Upper lobe of left lung (tissue), 6 donors: Measurements from ENCODE around the gene TSPYL1. TPM values are rescaled to one million over a fixed set of nuclear protein-coding genes. Genes with fewer than 3 reads are reported as not detected.

Source experiments
- ATAC-seq, 2 donors: fragments of 200-7000 bp; cut with Tn5 transposase; one replicate each; pipeline ENCODE4 v1.9.1; 2022; ENCODE audit warnings: mild to moderate bottlenecking in 2 of 2, moderate library complexity in 2 of 2; ENCODE audit not compliant: low FRiP score in 2 of 2
- DNase-seq, 2 donors: peaks; one replicate each; pipeline ENCODE4 v3.0.0-alpha.2; 2019 to 2020
- H3K27ac ChIP-seq, 4 donors: fragments of 200-600 bp; sonication (generic); one replicate each; pipeline ENCODE4 v1.5.1; 2016 to 2019
- H3K27me3 ChIP-seq, 4 donors: fragments of 200-600 bp; sonication (generic); one replicate each; pipeline ENCODE4 v1.5.1; 2017 to 2019
- H3K36me3 ChIP-seq, 4 donors: fragments of 200-600 bp; sonication (generic); one replicate each; pipeline ENCODE4 v1.5.1; 2016 to 2019
- H3K4me1 ChIP-seq, 4 donors: fragments of 200-600 bp; sonication (generic); one replicate each; pipeline ENCODE4 v1.5.1; 2018 to 2019
- H3K4me3 ChIP-seq, 4 donors: fragments of 200-600 bp; sonication (generic); one replicate each; pipeline ENCODE4 v1.5.1; 2017 to 2019; ENCODE audit warnings: mild to moderate bottlenecking in 2 of 4, moderate library complexity in 1 of 4
- H3K9me3 ChIP-seq, 4 donors: fragments of 200-600 bp; sonication (generic); one replicate each; pipeline ENCODE4 v1.5.1; 2018 to 2019
- CTCF ChIP-seq, 6 experiments: fragments of 450-650 bp in 4 of 6; fragments of 200-600 bp in 2 of 6; sonication (generic) in 2 of 6; IDR thresholded peaks; one replicate each; pipeline ENCODE4 v1.5.1; 2016 to 2019; ENCODE audit warnings: antibody characterized with exemption in 6 of 6
- EP300 ChIP-seq, 4 donors: sonication (generic); formaldehyde crosslinking; IDR thresholded peaks; one replicate each; pipeline ENCODE4 v1.5.1; 2017; ENCODE audit warnings: antibody characterized with exemption in 4 of 4, control low read depth in 2 of 4
- POLR2A ChIP-seq, 4 donors: fragments of 450-650 bp; IDR thresholded peaks; one replicate each; pipeline ENCODE4 v1.5.1; 2016 to 2017; ENCODE audit warnings: antibody characterized with exemption in 4 of 4, mild to moderate bottlenecking in 2 of 4
- POLR2AphosphoS5 ChIP-seq, 2 donors: sonication (generic); formaldehyde crosslinking; IDR thresholded peaks; one replicate each; pipeline ENCODE4 v1.5.1; 2017; ENCODE audit warnings: antibody characterized with exemption in 2 of 2
- whole genome bisulfite sequencing, 2 donors: methylation state at CpG; one replicate each; pipeline ENCODE4 v1.1.5; 2017 to 2018; 5-methylcytosine and 5-hydroxymethylcytosine counted together
- total RNA-seq, 6 donors: library from RNA; depleted of rRNA in 4 of 6; stranded (reverse); fragments of >200 nt in 4 of 6; gene quantifications; one replicate each; pipeline versions ENCODE4 v1.1.0 to v1.2.1, GENCODE V29; 2016 to 2021
- donor health status: DM: no; HTN: no; CAD: no; lungs with moderate emphysema.
- donor health status: DM: no; HTN: yes; CAD: no; lungs with severe emphysema.

Gene TSPYL1
- total RNA-seq, 6 donors from 2014 or later: 33.5 to 83.6 (median 64.9) TPM

GRCh38 chr6:116266803-116267202 lies 12.9 kb downstream of the TSPYL1 start:
- no peaks in the 10 kb centered on the region for H3K4me1 ChIP-seq
- no peak overlapping the region for H3K27ac ChIP-seq
- no peak for TF ChIP-seq EP300 (IDR thresholded peaks at IDR 0.05)
- TF ChIP-seq POLR2A (IDR thresholded peaks at IDR 0.05): no peak
- no peak for TF ChIP-seq CTCF (IDR thresholded peaks at IDR 0.05)
- no peak for TF ChIP-seq POLR2AphosphoS5 (IDR thresholded peaks at IDR 0.05)
- H3K36me3 ChIP-seq: no peaks in the 10 kb centered on the region
- no peaks in the 10 kb centered on the region for H3K27me3 ChIP-seq
- no peak overlapping the region for H3K4me3 ChIP-seq
- no peak for DNase-seq
- H3K9me3 ChIP-seq: no peaks in the 10 kb centered on the region
- ATAC-seq: no peak

- TF ChIP-seq EP300 (IDR thresholded peaks at IDR 0.05): no peak
- TF ChIP-seq POLR2A (IDR thresholded peaks at IDR 0.05): no peak
- no peak for TF ChIP-seq POLR2AphosphoS5 (IDR thresholded peaks at IDR 0.05)
- TF ChIP-seq CTCF (IDR thresholded peaks at IDR 0.05): no peak
- no peaks in the 10 kb centered on the region for H3K36me3 ChIP-seq
- H3K27me3 ChIP-seq: no peaks in the 10 kb centered on the region
- no peak overlapping the region for H3K27ac ChIP-seq
- no peaks in the 10 kb centered on the region for H3K4me1 ChIP-seq
- no peaks in the 10 kb centered on the region for H3K9me3 ChIP-seq
- DNase-seq: peak in 1 of 2 donors; percentile 31
- H3K4me3 ChIP-seq: no peak overlapping the region
- ATAC-seq: peak in 1 of 2 donors; percentile 29
- WGBS, 2 donors: 88 to 96% methylated on average over 4 of the region's 4 CpGs
Observed at GRCh38 chr6:116265041-116265829, 14.5 kb downstream of the TSPYL1 start.

GRCh38 chr6:116263353-116263752 lies 16.4 kb downstream of the TSPYL1 start:
- TF ChIP-seq EP300 (IDR thresholded peaks at IDR 0.05) (no peak), CTCF (IDR thresholded peaks at IDR 0.05) (no peak), POLR2A (IDR thresholded peaks at IDR 0.05) (no peak), POLR2AphosphoS5 (IDR thresholded peaks at IDR 0.05) (no peak)
- no peak overlapping the region for H3K27ac ChIP-seq
- H3K9me3 ChIP-seq: no peaks in the 10 kb centered on the region
- no peaks in the 10 kb centered on the region for H3K36me3 ChIP-seq
- 90 to 100% methylated on average over 1 of the region's 1 CpG for WGBS, 2 donors
- no peak for DNase-seq
- H3K27me3 ChIP-seq: no peaks in the 10 kb centered on the region
- no peak for ATAC-seq
- no peak overlapping the region for H3K4me3 ChIP-seq
- H3K4me1 ChIP-seq: no peaks in the 10 kb centered on the region

DNA sequence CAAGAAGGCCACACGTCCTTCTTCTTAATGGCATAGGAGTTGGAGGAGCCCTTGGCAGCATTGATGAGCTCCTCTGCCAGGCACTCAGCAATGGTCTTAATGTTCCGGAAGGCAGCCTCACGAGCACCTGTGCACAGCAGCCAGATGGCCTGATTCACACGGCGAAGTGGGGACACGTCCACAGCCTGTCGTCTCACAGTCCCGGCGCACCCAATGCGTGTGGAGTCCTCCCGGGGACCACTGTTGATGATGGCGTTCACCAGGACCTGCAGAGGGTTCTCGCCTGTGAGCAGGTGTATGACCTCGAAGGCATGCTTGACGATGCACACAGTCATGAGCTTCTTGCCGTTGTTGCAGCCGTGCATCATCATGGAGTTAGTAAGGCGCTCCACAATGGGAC lies 21.2 kb downstream of the TSPYL1 start:
- peak in 1 of 2 donors; percentile 60 for DNase-seq
- Histone ChIP-seq H3K4me1 (peaks cover 8 to 13% (median 11%) of the 10 kb centered on the region in 4 donors), H3K36me3 (no peaks in the 10 kb centered on the region), H3K4me3 (no peak overlapping the region), H3K27ac (no peak overlapping the region), H3K27me3 (no peaks in the 10 kb centered on the region), H3K9me3 (no peaks in the 10 kb centered on the region)
- no peak for ATAC-seq
- 95 to 96% methylated on average over 11 to 18 of the region's 18 CpGs for WGBS, 2 donors
- TF ChIP-seq CTCF (IDR thresholded peaks at IDR 0.05) (no peak), POLR2A (IDR thresholded peaks at IDR 0.05) (no peak), EP300 (IDR thresholded peaks at IDR 0.05) (no peak), POLR2AphosphoS5 (IDR thresholded peaks at IDR 0.05) (no peak)

- 90 to 98% methylated on average over 1 of the region's 1 CpG for WGBS, 2 donors
- Histone ChIP-seq H3K36me3 (no peaks in the 10 kb centered on the region), H3K4me3 (no peak overlapping the region), H3K27me3 (no peaks in the 10 kb centered on the region), H3K27ac (no peak overlapping the region), H3K4me1 (peaks cover 22 to 28% (median 27%) of the 10 kb centered on the region in 4 donors), H3K9me3 (no peaks in the 10 kb centered on the region)
- no peak for TF ChIP-seq POLR2A (IDR thresholded peaks at IDR 0.05)
- no peak for TF ChIP-seq POLR2AphosphoS5 (IDR thresholded peaks at IDR 0.05)
- TF ChIP-seq EP300 (IDR thresholded peaks at IDR 0.05): no peak
- no peak for TF ChIP-seq CTCF (IDR thresholded peaks at IDR 0.05)
- DNase-seq: no peak
- no peak for ATAC-seq
Observed at GRCh38 chr6:116256694-116257093, 23.0 kb downstream of the TSPYL1 start.
